ENCODE data around the gene TAAR2. TPM values are rescaled to one million over a fixed set of nuclear protein-coding genes. Genes with fewer than 3 reads are reported as not detected.
A peak's percentile ranks its signal among the peaks of the same experiment; 100 is the strongest.

The TAAR2 gene
- not detected in 2 replicates for total RNA-seq
- not detected in 2 replicates for polyA plus RNA-seq
- not detected in 2 replicates for polyA plus RNA-seq (2012)
- not detected in 2 replicates for polyA minus RNA-seq (ENCODE audit: low replicate concordance)

GRCh38 chr6:132624175-132624574 lies at the start of gene TAAR2:
TAAR2 (minus strand) TSS chr6:132624275; CDS start chr6:132624275, 0 bp downstream.
- H3K9ac ChIP-seq (ENCODE audit: insufficient read depth, low read length): no peak within 1 kb of the TSS
- TF ChIP-seq CTCF (conservative IDR thresholded peaks at IDR 0.05 in 1 of 2, IDR thresholded peaks at IDR 0.05 in 1 of 2; ENCODE audit: low read depth in 1 of 2, low read length in 2 of 2) (no peak), EZH2 (IDR thresholded peaks at IDR 0.05; ENCODE audit: low read length, missing control alignments) (no peak)
- no peaks in the 10 kb centered on the region for H3K79me2 ChIP-seq (ENCODE audit: control insufficient read depth, insufficient read depth, low read length)
- H3K36me3 ChIP-seq (ENCODE audit: control insufficient read depth, insufficient read depth, low read length): no peaks in the 10 kb centered on the region
- H4K20me1 ChIP-seq (ENCODE audit: control insufficient read depth, extremely low read depth, insufficient read depth, low read length): no peaks in the 10 kb centered on the region
- H2AFZ ChIP-seq (ENCODE audit: low read length): no peak within 1 kb of the TSS
- H3K9me3 ChIP-seq (ENCODE audit: control insufficient read depth, insufficient read depth, low read depth, low read length): no peaks in the 10 kb centered on the region
- no peak within 1 kb of the TSS for H3K27ac ChIP-seq (ENCODE audit: insufficient read depth, low read length)
- H3K27me3 ChIP-seq (ENCODE audit: control insufficient read depth, insufficient read depth, low read length): no peaks in the 10 kb centered on the region
- DNase-seq (ENCODE audit: low read depth in 2 of 2): no peak
- no peak within 1 kb of the TSS for H3K4me2 ChIP-seq (ENCODE audit: extremely low read depth, insufficient read depth, low read length)
- no peak within 1 kb of the TSS for H3K4me3 ChIP-seq (replicated peaks in 1 of 4; ENCODE audit: control extremely low read depth in 1 of 4, insufficient read depth in 1 of 4, low read depth in 3 of 4, low read length in 4 of 4)
- H3K4me1 ChIP-seq (ENCODE audit: control insufficient read depth, extremely low read depth, insufficient read depth, low read length): no peaks in the 10 kb centered on the region

GRCh38 chr6:132673376-132674094 lies 49.5 kb upstream of the TAAR2 start:
- H3K27me3 ChIP-seq (ENCODE audit: control insufficient read depth, insufficient read depth, low read length): no peaks in the 10 kb centered on the region
- no peak overlapping the region for H3K4me3 ChIP-seq (replicated peaks in 1 of 4; ENCODE audit: control extremely low read depth in 1 of 4, insufficient read depth in 1 of 4, low read depth in 3 of 4, low read length in 4 of 4)
- no peaks in the 10 kb centered on the region for H3K9me3 ChIP-seq (ENCODE audit: control insufficient read depth, insufficient read depth, low read depth, low read length)
- H3K36me3 ChIP-seq (ENCODE audit: control insufficient read depth, insufficient read depth, low read length): no peaks in the 10 kb centered on the region
- H3K9ac ChIP-seq (ENCODE audit: insufficient read depth, low read length): no peak overlapping the region
- H3K4me1 ChIP-seq (ENCODE audit: control insufficient read depth, extremely low read depth, insufficient read depth, low read length): no peaks in the 10 kb centered on the region
- TF ChIP-seq EZH2 (IDR thresholded peaks at IDR 0.05; ENCODE audit: low read length, missing control alignments): no peak
- no peak for TF ChIP-seq CTCF (conservative IDR thresholded peaks at IDR 0.05 in 1 of 2, IDR thresholded peaks at IDR 0.05 in 1 of 2; ENCODE audit: low read depth in 1 of 2, low read length in 2 of 2)
- H3K4me2 ChIP-seq (ENCODE audit: extremely low read depth, insufficient read depth, low read length): no peak overlapping the region
- no peak overlapping the region for H2AFZ ChIP-seq (ENCODE audit: low read length)
- no peak overlapping the region for H3K27ac ChIP-seq (ENCODE audit: insufficient read depth, low read length)
- H4K20me1 ChIP-seq (ENCODE audit: control insufficient read depth, extremely low read depth, insufficient read depth, low read length): no peaks in the 10 kb centered on the region
- H3K79me2 ChIP-seq (ENCODE audit: control insufficient read depth, insufficient read depth, low read length): no peaks in the 10 kb centered on the region
- DNase-seq (ENCODE audit: low read depth in 2 of 2): peak in 1 of 2 donors; percentile 18

GRCh38 chr6:132671295-132671694 lies 47.2 kb upstream of the TAAR2 start:
- no peaks in the 10 kb centered on the region for H3K79me2 ChIP-seq (ENCODE audit: control insufficient read depth, insufficient read depth, low read length)
- H3K4me2 ChIP-seq (ENCODE audit: extremely low read depth, insufficient read depth, low read length): no peak overlapping the region
- H3K9ac ChIP-seq (ENCODE audit: insufficient read depth, low read length): no peak overlapping the region
- no peaks in the 10 kb centered on the region for H3K4me1 ChIP-seq (ENCODE audit: control insufficient read depth, extremely low read depth, insufficient read depth, low read length)
- no peaks in the 10 kb centered on the region for H3K36me3 ChIP-seq (ENCODE audit: control insufficient read depth, insufficient read depth, low read length)
- no peaks in the 10 kb centered on the region for H3K9me3 ChIP-seq (ENCODE audit: control insufficient read depth, insufficient read depth, low read depth, low read length)
- DNase-seq (ENCODE audit: low read depth in 2 of 2): no peak
- no peak overlapping the region for H3K27ac ChIP-seq (ENCODE audit: insufficient read depth, low read length)
- H3K4me3 ChIP-seq (replicated peaks in 1 of 4; ENCODE audit: control extremely low read depth in 1 of 4, insufficient read depth in 1 of 4, low read depth in 3 of 4, low read length in 4 of 4): no peak overlapping the region
- H2AFZ ChIP-seq (ENCODE audit: low read length): no peak overlapping the region
- H4K20me1 ChIP-seq (ENCODE audit: control insufficient read depth, extremely low read depth, insufficient read depth, low read length): no peaks in the 10 kb centered on the region
- no peaks in the 10 kb centered on the region for H3K27me3 ChIP-seq (ENCODE audit: control insufficient read depth, insufficient read depth, low read length)
- TF ChIP-seq EZH2 (IDR thresholded peaks at IDR 0.05; ENCODE audit: low read length, missing control alignments) (no peak), CTCF (conservative IDR thresholded peaks at IDR 0.05 in 1 of 2, IDR thresholded peaks at IDR 0.05 in 1 of 2; ENCODE audit: low read depth in 1 of 2, low read length in 2 of 2) (no peak)

All from fibroblast of lung (primary cell).